Activated CD8-positive, alpha-beta memory T cell treated with anti-CD3 and anti-CD28 coated beads, Interleukin-2, amount 50 U/mL, for 4 hours (primary cell): ENCODE data around the gene TIMM8B.
"Not testable (repeated sequence)": the region's sequence is repeated elsewhere in the genome, so short reads cannot be mapped to it uniquely, and the experiment has no call there.

ENCODE experiments used
- DNase-seq: peaks from one replicate; pipeline ENCODE4 v3.0.0-alpha.2; 2020

Gene TIMM8B

DNA sequence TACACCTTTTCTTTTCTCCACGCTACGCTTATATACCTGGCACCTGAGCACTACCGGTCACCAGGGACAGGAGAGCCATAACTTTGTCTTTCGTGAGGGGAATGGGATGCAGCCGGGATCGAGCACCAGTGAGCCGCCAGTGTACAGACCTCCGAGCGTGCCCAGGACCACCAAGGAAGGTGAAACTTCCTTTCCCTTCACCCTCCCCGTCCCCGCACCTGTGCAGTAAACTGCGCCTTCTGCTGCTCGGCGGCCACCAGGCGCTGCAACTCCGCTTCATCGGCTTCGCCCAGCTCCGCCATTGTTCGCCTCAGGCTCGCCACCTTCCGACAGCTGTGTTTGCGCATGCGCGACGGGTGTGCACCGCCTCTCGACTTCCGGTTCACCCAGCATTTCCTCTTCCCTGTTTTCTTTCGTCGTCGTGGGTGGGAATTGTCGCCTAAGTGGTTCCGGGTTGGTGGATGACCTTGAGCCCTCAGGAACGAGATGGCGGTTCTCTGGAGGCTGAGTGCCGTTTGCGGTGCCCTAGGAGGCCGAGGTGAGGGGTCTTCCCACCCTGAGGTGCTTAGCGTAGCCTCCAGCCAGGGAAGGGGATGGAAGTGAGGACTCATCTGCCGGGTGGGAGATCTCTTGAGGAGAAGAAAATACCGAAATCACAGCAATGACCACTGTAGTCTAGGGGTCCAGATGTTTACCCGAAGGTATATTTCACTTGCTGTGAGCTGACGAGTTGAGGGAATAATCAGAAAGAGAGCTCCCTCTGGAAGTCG is at the start of gene TIMM8B, which contains the start of gene SDHD:
TIMM8B (minus strand) TSS at position 335 of the 770 bp plus-strand sequence; CDS start at position 302, 33 bp downstream.
SDHD (plus strand) TSS at position 452 of the 770 bp plus-strand sequence; CDS start at position 487, 35 bp downstream.
- peak; percentile 94 for DNase-seq

DNA sequence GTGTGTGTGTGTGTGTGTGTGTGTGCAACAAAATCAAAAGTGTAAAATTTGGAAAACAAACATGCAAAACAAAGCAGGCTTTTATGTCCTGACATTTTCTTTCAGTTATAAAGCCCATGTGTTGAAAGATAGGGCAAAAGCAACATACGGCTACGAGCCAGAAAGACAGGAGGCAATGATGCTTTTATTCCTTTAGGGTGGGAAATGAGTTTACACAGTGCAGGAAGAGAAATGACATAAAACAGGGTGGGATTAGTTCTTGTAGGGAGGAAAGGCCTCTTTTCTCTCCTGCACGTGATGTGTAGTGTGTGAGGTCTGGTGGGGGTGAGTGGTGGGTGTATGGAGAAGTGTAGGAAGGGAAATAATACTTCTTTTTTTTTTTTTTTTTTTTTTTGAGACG is 47.9 kb upstream of the TIMM8B start:
- DNase-seq, result no peak

DNA sequence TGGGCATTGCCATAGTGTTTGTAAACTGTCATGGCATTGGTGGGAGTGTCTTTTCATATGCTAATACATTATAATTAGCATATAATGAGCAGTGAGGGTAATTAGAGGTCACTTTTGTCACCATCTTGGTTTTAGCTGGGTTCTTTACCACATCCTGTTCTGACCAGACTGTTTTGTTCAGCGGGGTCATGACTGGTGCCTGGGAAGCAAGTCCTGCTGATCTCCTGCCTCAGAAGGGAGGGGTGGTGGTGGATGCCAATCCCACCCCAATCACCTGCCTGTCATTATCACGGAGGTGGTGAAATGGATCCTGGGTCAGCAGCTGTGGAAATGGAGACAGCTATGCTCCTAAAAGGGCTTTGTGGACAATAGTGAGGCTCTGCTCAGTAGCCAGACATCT is 46.2 kb upstream of the TIMM8B start:
- DNase-seq, result no peak

- DNase-seq, result no peak
Observed at GRCh38 chr11:112129656-112130055, 43.1 kb upstream of the TIMM8B start.

DNA sequence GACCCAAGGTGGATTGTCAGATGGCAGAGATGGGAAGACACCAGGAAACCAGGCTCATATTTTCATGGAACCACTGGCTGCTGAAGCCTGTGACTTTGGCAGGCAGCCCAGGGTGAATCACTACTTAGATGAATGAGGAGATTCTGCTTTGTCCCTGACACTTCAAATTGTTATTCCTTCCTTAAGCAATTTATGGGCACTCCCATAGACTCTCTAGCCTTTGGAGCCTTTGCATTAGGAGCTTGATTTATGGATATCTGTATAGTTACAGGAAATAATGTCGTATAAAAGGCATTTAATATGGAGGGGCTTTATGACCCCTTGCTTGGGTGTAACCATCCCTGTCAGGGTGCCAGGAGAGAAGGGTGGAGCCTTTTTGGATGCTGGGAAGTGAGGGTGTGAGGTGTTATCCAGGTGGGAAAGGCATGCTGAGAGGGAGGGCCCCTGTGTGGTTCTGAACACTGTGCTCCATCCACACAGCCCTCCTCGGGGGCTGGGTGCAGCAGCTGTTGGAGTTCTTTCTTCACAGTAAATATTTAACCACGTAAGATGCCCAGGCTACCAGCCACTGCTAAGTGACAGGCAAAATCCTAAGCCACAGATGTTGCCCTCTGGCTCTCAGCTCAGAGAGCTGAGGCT is 42.0 kb upstream of the TIMM8B start:
- DNase-seq, result no peak

DNA sequence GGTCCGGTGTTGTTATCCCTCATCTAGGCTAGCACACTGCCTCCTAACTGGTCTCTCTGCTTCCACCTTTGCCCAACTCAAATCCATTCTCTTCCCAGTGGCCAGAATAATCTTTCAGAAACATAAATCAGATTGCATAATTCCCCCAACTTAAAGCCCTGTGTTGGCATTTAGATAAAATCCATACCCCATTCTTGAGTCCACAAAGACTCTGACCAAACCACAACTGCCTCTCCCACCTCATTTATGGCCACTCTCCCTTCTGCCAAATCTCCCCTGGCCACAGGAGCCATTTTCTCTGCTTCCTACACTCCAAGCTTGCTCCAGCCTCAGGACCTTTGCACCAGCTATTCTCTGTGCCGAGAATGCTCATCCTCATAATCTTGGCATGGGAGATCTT is 40.5 kb upstream of the TIMM8B start:
- DNase-seq, result no peak

DNA sequence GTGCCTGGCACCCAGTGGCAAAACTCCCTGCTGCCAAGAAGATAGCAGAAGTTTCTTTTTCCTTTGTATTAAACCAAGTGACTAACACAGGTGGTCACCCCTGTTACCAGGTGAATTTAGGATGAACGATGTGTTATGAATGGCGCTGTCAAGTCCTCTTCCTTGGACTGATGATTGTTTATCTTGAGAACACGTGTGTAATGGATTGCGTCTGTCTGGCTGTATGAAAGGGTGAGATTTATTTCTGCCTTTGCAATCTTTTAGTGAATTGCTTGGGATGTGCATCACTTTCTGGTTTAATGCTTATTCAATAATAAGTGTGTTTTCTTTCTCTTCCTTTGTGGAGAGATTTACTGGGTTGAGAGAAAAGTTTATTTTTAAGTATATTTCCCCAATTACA is 36.6 kb upstream of the TIMM8B start:
- no peak for DNase-seq

GRCh38 chr11:112121981-112122615 is 35.5 kb upstream of the TIMM8B start:
- DNase-seq, result no peak

GRCh38 chr11:112118176-112118575 is 31.6 kb upstream of the TIMM8B start:
- DNase-seq, result no peak

- DNase-seq, result no peak
Observed at GRCh38 chr11:112115386-112115785, 28.8 kb upstream of the TIMM8B start.

GRCh38 chr11:112114460-112114859 is 27.9 kb upstream of the TIMM8B start:
- no peak for DNase-seq

GRCh38 chr11:112113539-112114457 is 27.2 kb upstream of the TIMM8B start:
- DNase-seq, result no peak

DNA sequence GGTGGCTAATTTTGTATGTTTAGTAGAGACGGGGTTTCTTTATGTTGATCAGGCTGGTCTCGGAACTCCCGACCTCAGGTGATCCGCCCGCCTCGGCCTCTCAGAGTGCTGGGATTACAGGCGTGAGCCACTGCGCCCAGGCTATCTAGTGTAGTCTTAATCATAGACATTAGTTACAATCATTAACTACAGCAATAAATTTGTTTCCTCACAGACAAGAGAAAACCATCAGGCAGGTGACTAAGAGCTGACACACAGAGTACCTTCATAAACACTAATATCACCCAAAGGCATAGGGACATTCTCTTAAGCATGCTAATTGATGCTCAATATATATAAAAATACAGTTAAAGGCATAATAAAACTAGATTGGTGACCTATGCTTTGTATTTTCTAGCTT is 19.5 kb upstream of the TIMM8B start:
- DNase-seq, result no peak

DNA sequence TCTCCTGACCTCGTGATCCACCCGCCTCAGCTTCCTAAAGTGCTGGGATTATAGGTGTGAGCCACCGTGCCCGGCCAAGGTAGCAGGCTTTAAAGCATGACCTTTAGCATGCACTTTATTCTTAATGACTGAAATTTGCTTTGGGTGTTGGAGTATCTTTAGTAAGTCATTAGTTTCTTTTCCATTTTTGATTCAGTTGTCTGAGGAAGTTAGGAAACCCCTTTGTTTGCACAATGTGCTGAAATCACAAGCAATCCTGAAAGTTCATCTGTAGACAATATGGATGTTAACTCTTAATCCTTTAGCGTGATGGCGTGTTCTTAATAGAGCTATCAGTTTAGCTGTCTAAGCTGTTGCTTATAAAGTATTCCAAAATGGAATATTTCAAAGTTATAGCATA is 16.9 kb upstream of the TIMM8B start:
- DNase-seq, result no peak

GRCh38 chr11:112100462-112100861 is 13.9 kb upstream of the TIMM8B start:
- no peak for DNase-seq

DNA sequence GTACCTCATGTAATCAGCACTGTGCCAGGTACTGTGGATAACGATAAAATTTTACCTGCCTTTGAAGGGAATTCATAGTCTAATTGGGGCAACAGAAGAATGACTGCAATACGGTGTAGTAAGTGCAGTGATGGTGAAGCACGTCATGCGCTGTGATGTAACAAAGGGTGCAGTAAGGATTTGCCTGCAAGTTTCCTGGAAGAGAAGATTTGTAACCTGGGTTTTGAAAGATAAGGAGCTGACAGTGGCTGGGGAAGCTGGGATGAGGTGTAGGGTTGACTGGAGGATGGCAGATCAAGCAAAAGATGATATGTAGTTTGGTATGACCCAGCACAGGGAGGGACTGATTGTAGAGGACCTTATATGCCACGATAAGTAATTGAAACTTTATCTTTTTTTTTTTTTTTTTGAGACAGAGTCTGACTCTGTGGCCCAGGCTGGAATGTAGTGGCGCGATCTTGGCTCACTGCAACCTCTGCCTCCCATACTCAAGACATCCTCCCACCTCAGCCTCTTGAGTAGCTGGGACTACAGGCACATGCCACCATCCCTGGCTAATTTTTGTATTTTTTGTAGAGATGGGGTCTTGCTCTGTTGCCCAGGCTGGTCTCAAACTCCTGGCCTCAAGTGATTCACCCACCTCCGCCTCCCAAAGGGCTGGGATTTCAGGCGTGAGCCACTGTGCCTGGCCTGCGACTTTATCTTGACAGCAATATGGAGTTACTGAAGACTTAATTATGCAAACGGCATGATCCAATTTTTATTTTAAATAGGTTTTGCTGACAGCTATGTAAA is 11.4 kb upstream of the TIMM8B start:
- DNase-seq, result no peak

GRCh38 chr11:112096194-112096593 is 9.6 kb upstream of the TIMM8B start:
- no peak for DNase-seq

GRCh38 chr11:112095302-112095701 is 8.7 kb upstream of the TIMM8B start:
- DNase-seq, result not testable (repeated sequence)

GRCh38 chr11:112087212-112087611 is 656 bp upstream of the TIMM8B start:
- no peak for DNase-seq

DNA sequence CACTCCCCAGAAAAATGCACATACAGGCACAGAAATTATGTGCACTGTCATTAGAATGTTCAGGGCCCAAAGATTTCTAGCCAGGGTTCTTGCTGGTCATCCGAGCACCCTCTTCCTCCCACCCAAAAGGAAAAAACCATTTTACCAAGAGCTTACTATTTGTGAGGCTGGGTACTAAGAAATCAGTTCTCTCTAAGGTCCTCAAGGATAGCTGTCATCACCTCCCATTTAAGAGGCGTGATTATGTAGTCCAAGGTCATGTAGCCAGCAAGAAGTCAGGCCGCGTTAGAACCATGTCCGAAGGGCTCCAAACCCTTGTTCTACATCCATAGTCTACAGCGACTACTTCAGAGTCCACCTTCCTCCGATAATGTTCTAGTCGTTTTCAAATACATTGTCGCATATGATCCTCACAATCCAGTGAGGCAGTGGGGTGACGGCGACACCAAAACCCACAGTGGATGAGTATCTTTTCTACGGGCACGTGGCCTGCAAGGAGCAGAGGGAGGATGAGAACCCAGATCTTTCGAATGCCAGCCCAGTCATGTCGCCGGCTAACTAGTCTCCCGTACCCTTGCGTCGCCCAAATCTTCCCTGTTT is 634 bp downstream of the TIMM8B start:
- DNase-seq, result peak; percentile 35

DNA sequence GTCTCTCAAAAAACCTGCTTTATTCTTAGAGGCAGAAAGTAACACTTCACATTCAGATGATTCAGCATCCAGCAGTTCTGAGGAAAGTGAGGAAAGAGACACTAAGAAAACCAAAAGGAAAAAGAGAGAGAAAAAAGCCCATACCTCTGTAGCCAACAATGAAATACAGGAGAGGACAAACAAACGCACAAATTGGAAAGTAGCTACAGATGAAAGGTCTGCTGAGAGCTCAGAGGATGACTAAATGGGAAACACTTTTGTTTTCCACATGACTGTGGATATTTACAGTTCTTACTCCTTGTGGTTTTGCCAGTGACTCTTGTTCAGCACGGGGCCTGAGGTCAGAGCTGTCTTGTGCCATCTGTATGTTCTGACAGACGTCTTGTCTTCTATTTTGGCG is 3.8 kb downstream of the TIMM8B start:
- no peak for DNase-seq
